Aorta (tissue), 5 donors: ENCODE data around the gene PCDHA8. TPM values are rescaled to one million over a fixed set of nuclear protein-coding genes. Genes with fewer than 3 reads are reported as not detected.

Source experiments
- ATAC-seq: fragments of 200-7000 bp; cut with Tn5 transposase; one replicate; pipeline ENCODE4 v1.9.1; 2022; ENCODE audit warnings: moderate library complexity; ENCODE audit not compliant: low FRiP score
- DNase-seq, 2 donors: peaks; one replicate each; pipeline ENCODE4 v3.0.0-alpha.2; 2020
- H3K27ac ChIP-seq, 2 donors: one replicate each; pipeline ENCODE4 v1.5.1; 2013; ENCODE audit warnings: low read length in 2 of 2, mild to moderate bottlenecking in 2 of 2, moderate library complexity in 2 of 2, control low read depth in 1 of 2, inconsistent platforms in 1 of 2, low read depth in 1 of 2
- H3K27me3 ChIP-seq, 2 donors: one replicate each; pipeline ENCODE4 v1.6.1; 2013; ENCODE audit warnings: control low read depth in 1 of 2, low read length in 1 of 2, mild to moderate bottlenecking in 1 of 2, moderate library complexity in 1 of 2; ENCODE audit not compliant: insufficient read depth in 2 of 2, control insufficient read depth in 1 of 2
- H3K36me3 ChIP-seq, 2 donors: one replicate each; pipeline ENCODE4 v1.6.1; 2013; ENCODE audit warnings: control low read depth in 1 of 2, low read length in 1 of 2, mild to moderate bottlenecking in 1 of 2; ENCODE audit not compliant: insufficient read depth in 2 of 2, control insufficient read depth in 1 of 2
- H3K4me1 ChIP-seq, 2 donors: one replicate each; pipeline ENCODE4 v1.6.1; 2013; ENCODE audit warnings: low read length in 2 of 2, control low read depth in 1 of 2, mild to moderate bottlenecking in 1 of 2, moderate library complexity in 1 of 2; ENCODE audit not compliant: insufficient read depth in 2 of 2, control insufficient read depth in 1 of 2
- H3K4me3 ChIP-seq, 2 donors: one replicate each; pipeline ENCODE4 v1.5.1; 2013; ENCODE audit warnings: low read length in 2 of 2, control low read depth in 1 of 2, mild to moderate bottlenecking in 1 of 2
- H3K9me3 ChIP-seq: one replicate; pipeline ENCODE4 v1.6.1; 2013; ENCODE audit warnings: mild to moderate bottlenecking, low read length; ENCODE audit not compliant: control insufficient read depth
- WGBS, 2 donors: extraction: QIAGEN DNeasy Blood & Tissue Kit; methylation state at CpG; one replicate each; pipeline ENCODE4 v1.1.7; 2013; 5-methylcytosine and 5-hydroxymethylcytosine counted together
- intact Hi-C, 2 donors: fragments of 100-400 bp; cut with DNase I; formaldehyde crosslinking; loops; one replicate each; pipeline versions ENCODE4 v1.14.2 to v1.15.0; 2022
- polyA plus RNA-seq, 2 donors: library from polyadenylated mRNA; stranded (reverse); fragments of 200-250 nt; gene quantifications; one replicate each; pipeline ENCODE4 v1.2.3, GENCODE V29; 2013
- total RNA-seq, 2 donors: library from RNA; stranded (reverse); fragmentation: NEBNext Ultra II Directional; extraction: Animal tissue kit (Norgen Biotek cat#: 25700); gene quantifications; one replicate each; pipeline ENCODE4 v1.2.1, GENCODE V29; 2021
- donor health status: healthy with polysubstance abuse.
- donor health status: Bipolar disorder and iron deficiency.
- donor health status: DM: no; HTN: no; CAD: no.
- donor health status: DM: no; HTN: no; CAD: no.
- donor health status: DM: yes; HTN: yes; CAD: no.

PCDHA8 gene
- total and polyA plus RNA-seq, 4 donors = 0.16 to 0.36 TPM; not detected in 2

DNA sequence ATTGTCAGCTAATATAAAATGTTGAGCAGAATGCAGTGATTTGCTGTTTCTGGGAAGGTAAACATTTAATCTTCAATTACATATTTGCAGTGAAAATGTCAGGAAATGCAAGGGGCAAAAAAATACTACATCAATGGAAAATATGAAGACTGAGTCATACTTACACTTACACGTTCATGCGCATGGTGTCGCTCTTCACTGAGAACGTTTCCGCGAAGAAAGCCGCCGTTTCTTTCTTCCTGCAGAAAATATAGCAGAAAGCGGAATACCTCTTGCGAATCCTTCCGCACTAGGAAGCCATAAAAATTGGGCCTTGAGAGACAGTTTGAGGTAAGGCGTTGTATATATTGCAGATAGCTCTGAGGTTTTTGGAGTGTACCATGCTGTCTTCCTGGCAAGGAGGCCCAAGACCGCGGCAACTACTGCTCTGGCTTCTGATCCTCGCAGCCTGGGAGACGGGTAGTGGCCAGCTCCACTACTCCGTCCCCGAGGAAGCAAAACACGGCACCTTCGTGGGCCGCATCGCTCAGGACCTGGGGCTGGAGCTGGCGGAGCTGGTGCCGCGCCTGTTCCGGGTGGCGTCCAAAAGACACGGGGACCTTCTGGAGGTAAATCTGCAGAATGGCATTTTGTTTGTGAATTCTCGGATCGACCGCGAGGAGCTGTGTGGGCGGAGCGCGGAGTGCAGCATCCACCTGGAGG, 41.1 kb downstream of the PCDHA8 start, which contains the start of gene PCDHA13:
Gene PCDHA13 (plus strand): TSS at position 236 of the 702 bp plus-strand sequence. CDS start 145 bp downstream, at position 381.
- 7 to 12% methylated on average over 28 to 35 of the region's 35 CpGs for WGBS, 2 donors
- H3K36me3 ChIP-seq = no peaks in the 10 kb centered on the region

DNA sequence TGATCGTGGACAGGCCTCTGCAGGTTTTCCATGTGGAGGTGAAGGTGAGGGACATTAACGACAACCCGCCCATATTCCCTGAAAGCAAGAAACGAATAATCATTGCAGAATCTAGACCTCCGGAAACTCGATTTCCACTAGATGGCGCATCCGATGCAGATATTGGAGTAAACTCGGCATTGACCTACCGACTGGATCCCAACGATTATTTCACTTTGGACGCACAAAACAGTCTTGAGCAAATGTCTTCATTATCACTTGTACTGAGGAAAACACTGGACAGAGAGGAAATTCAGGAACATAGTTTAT, 41.6 kb downstream of the PCDHA8 start:
- DNase-seq (no peak), ATAC-seq (no peak)
- H3K4me3 ChIP-seq = no peak overlapping the region
- H3K27ac ChIP-seq = no peak overlapping the region
- H3K9me3 ChIP-seq = peaks cover 21% of the 10 kb centered on the region
- H3K36me3 ChIP-seq = no peaks in the 10 kb centered on the region
- 10 to 16% methylated on average over 12 of the region's 12 CpGs for WGBS, 2 donors
- no peaks in the 10 kb centered on the region for H3K27me3 ChIP-seq
- intact Hi-C loops = no loop called here
- no peaks in the 10 kb centered on the region for H3K4me1 ChIP-seq

More for the DNA sequence above, 41.1 kb downstream of the PCDHA8 start, which contains the start of gene PCDHA13:
- intact Hi-C loops = no loop called here
- Histone ChIP-seq H3K9me3 (peaks cover 24% of the 10 kb centered on the region), H3K4me3 (no peak within 1 kb of the TSS), H3K27me3 (no peaks in the 10 kb centered on the region), H3K27ac (no peak within 1 kb of the TSS), H3K4me1 (no peaks in the 10 kb centered on the region)
- ATAC-seq (no peak), DNase-seq (no peak)

GRCh38 chr5:140883373-140883772, 42.4 kb downstream of the PCDHA8 start:
- no peak overlapping the region for H3K27ac ChIP-seq
- no peaks in the 10 kb centered on the region for H3K36me3 ChIP-seq
- H3K4me3 ChIP-seq = no peak overlapping the region
- DNase-seq (no peak), ATAC-seq (no peak)
- intact Hi-C loops = no loop called here
- no peaks in the 10 kb centered on the region for H3K27me3 ChIP-seq
- peaks cover 21% of the 10 kb centered on the region for H3K9me3 ChIP-seq
- 33 to 38% methylated on average over 41 of the region's 41 CpGs for WGBS, 2 donors
- H3K4me1 ChIP-seq = no peaks in the 10 kb centered on the region

GRCh38 chr5:140883927-140884697, 43.1 kb downstream of the PCDHA8 start:
- intact Hi-C loops = no loop called here
- no peaks in the 10 kb centered on the region for H3K27me3 ChIP-seq
- H3K4me1 ChIP-seq = no peaks in the 10 kb centered on the region
- no peak for ATAC-seq
- 25 to 34% methylated on average over 78 to 79 of the region's 79 CpGs for WGBS, 2 donors
- no peak for DNase-seq
- no peak overlapping the region for H3K4me3 ChIP-seq
- no peaks in the 10 kb centered on the region for H3K36me3 ChIP-seq
- no peak overlapping the region for H3K27ac ChIP-seq
- H3K9me3 ChIP-seq = peaks cover 21% of the 10 kb centered on the region

Other genes with a start within 250 kb of the PCDHA8 start
- gene CD14, start 208.0 kb upstream of the PCDHA8 start, total RNA-seq = 100 to 1,000 TPM; 104 to 205 TPM
- gene CD14, start 208.0 kb upstream of the PCDHA8 start, polyA plus RNA-seq = 100 to 1,000 TPM in 1 of 2 donors, 10 to 100 TPM in 1; 34.9 to 115 TPM
- 10 to 100 TPM in 1 of 2 donors, 1 to 10 TPM in 1; 8.6 to 11.9 TPM for gene TMCO6, start 201.7 kb upstream of the PCDHA8 start, total RNA-seq
- gene TMCO6, start 201.7 kb upstream of the PCDHA8 start, polyA plus RNA-seq = 1 to 10 TPM; 2.9 to 9.4 TPM
- gene NDUFA2, start 193.6 kb upstream of the PCDHA8 start, total RNA-seq = 10 to 100 TPM; 32.1 to 35.0 TPM
- gene NDUFA2, start 193.6 kb upstream of the PCDHA8 start, polyA plus RNA-seq = 100 to 1,000 TPM; 114 to 198 TPM
- 10 to 100 TPM; 78.4 to 79.1 TPM for gene IK, start 193.4 kb upstream of the PCDHA8 start, total RNA-seq
- gene IK, start 193.4 kb upstream of the PCDHA8 start, polyA plus RNA-seq = 100 to 1,000 TPM in 1 of 2 donors, 10 to 100 TPM in 1; 90.3 to 104 TPM
- gene WDR55, start 176.3 kb upstream of the PCDHA8 start, total RNA-seq = 10 to 100 TPM; 18.5 to 21.3 TPM
- gene WDR55, start 176.3 kb upstream of the PCDHA8 start, polyA plus RNA-seq = 10 to 100 TPM in 1 of 2 donors, 1 to 10 TPM in 1; 9.5 to 22.0 TPM
- 1 to 10 TPM in 1 of 2 donors, under 1 TPM in 1; 0.84 to 1.3 TPM for gene DND1, start 167.6 kb upstream of the PCDHA8 start, total RNA-seq
- gene DND1, start 167.6 kb upstream of the PCDHA8 start, polyA plus RNA-seq = 1 to 10 TPM in 1 of 2 donors, not detected in 1; 2.1 TPM
- gene HARS1, start 149.8 kb upstream of the PCDHA8 start, total RNA-seq = 10 to 100 TPM; 48.6 to 49.3 TPM
- 10 to 100 TPM; 35.1 to 74.6 TPM for gene HARS1, start 149.8 kb upstream of the PCDHA8 start, polyA plus RNA-seq
- gene HARS2, start 149.7 kb upstream of the PCDHA8 start, total RNA-seq = 10 to 100 TPM; 21.3 to 33.0 TPM
- gene HARS2, start 149.7 kb upstream of the PCDHA8 start, polyA plus RNA-seq = 10 to 100 TPM; 14.4 to 27.6 TPM
- 10 to 100 TPM; 39.0 to 41.4 TPM for gene ZMAT2, start 140.7 kb upstream of the PCDHA8 start, total RNA-seq
- 100 to 1,000 TPM in 1 of 2 donors, 10 to 100 TPM in 1; 70.6 to 143 TPM for gene ZMAT2, start 140.7 kb upstream of the PCDHA8 start, polyA plus RNA-seq
- not detected for gene PCDHA1, start 55.0 kb upstream of the PCDHA8 start, total RNA-seq
- gene PCDHA1, start 55.0 kb upstream of the PCDHA8 start, polyA plus RNA-seq = not detected
- under 1 TPM; 0.13 to 0.24 TPM for gene PCDHA2, start 46.3 kb upstream of the PCDHA8 start, total RNA-seq
- gene PCDHA2, start 46.3 kb upstream of the PCDHA8 start, polyA plus RNA-seq = not detected
- gene PCDHA3, start 40.1 kb upstream of the PCDHA8 start, total RNA-seq = under 1 TPM; 0.33 to 0.36 TPM
- under 1 TPM; 0.25 to 0.38 TPM for gene PCDHA3, start 40.1 kb upstream of the PCDHA8 start, polyA plus RNA-seq
- under 1 TPM; 0.78 to 0.90 TPM for gene PCDHA4, start 34.1 kb upstream of the PCDHA8 start, total RNA-seq
- gene PCDHA4, start 34.1 kb upstream of the PCDHA8 start, polyA plus RNA-seq = under 1 TPM in 1 of 2 donors, not detected in 1; 0.05 TPM
- under 1 TPM; 0.24 to 0.26 TPM for gene PCDHA5, start 19.6 kb upstream of the PCDHA8 start, total RNA-seq
- under 1 TPM in 1 of 2 donors, not detected in 1; 0.08 TPM for gene PCDHA5, start 19.6 kb upstream of the PCDHA8 start, polyA plus RNA-seq
- under 1 TPM; 0.36 to 0.45 TPM for gene PCDHA6, start 13.2 kb upstream of the PCDHA8 start, total RNA-seq
- gene PCDHA6, start 13.2 kb upstream of the PCDHA8 start, polyA plus RNA-seq = under 1 TPM in 1 of 2 donors, not detected in 1; 0.64 TPM
- gene PCDHA7, start 6.9 kb upstream of the PCDHA8 start, total RNA-seq = under 1 TPM; 0.32 to 0.57 TPM
- under 1 TPM in 1 of 2 donors, not detected in 1; 0.13 TPM for gene PCDHA7, start 6.9 kb upstream of the PCDHA8 start, polyA plus RNA-seq
- under 1 TPM; 0.13 to 0.36 TPM for gene PCDHA9, start 7.2 kb downstream of the PCDHA8 start, total RNA-seq
- not detected for gene PCDHA9, start 7.2 kb downstream of the PCDHA8 start, polyA plus RNA-seq
- gene PCDHA10, start 14.7 kb downstream of the PCDHA8 start, total RNA-seq = under 1 TPM; 0.65 to 0.69 TPM
- under 1 TPM in 1 of 2 donors, not detected in 1; 0.03 TPM for gene PCDHA10, start 14.7 kb downstream of the PCDHA8 start, polyA plus RNA-seq
- under 1 TPM; 0.19 to 0.27 TPM for gene PCDHA11, start 27.8 kb downstream of the PCDHA8 start, total RNA-seq
- gene PCDHA11, start 27.8 kb downstream of the PCDHA8 start, polyA plus RNA-seq = not detected
- under 1 TPM in 1 of 2 donors, not detected in 1; 0.57 TPM for gene PCDHA12, start 34.1 kb downstream of the PCDHA8 start, total RNA-seq
- gene PCDHA12, start 34.1 kb downstream of the PCDHA8 start, polyA plus RNA-seq = under 1 TPM in 1 of 2 donors, not detected in 1; 0.05 TPM
- under 1 TPM; 0.15 to 0.16 TPM for gene PCDHA13, start 40.9 kb downstream of the PCDHA8 start, total RNA-seq
- gene PCDHA13, start 40.9 kb downstream of the PCDHA8 start, polyA plus RNA-seq = not detected
- under 1 TPM; 0.15 to 0.36 TPM for gene PCDHAC1, start 85.1 kb downstream of the PCDHA8 start, total RNA-seq
- gene PCDHAC1, start 85.1 kb downstream of the PCDHA8 start, polyA plus RNA-seq = not detected
- 1 to 10 TPM; 1.4 to 1.9 TPM for gene PCDHAC2, start 125.3 kb downstream of the PCDHA8 start, total RNA-seq
- gene PCDHAC2, start 125.3 kb downstream of the PCDHA8 start, polyA plus RNA-seq = under 1 TPM; 0.25 to 0.49 TPM
- not detected for gene PCDHB1, start 210.2 kb downstream of the PCDHA8 start, total RNA-seq
- gene PCDHB1, start 210.2 kb downstream of the PCDHA8 start, polyA plus RNA-seq = not detected